ENCODE data around the gene SKAP1. TPM values are rescaled to one million over a fixed set of nuclear protein-coding genes. Genes with fewer than 3 reads are reported as not detected.

Gene SKAP1
- total and polyA plus RNA-seq, 2 experiments from 2014 or later, result 0.36 TPM; not detected in 1

DNA sequence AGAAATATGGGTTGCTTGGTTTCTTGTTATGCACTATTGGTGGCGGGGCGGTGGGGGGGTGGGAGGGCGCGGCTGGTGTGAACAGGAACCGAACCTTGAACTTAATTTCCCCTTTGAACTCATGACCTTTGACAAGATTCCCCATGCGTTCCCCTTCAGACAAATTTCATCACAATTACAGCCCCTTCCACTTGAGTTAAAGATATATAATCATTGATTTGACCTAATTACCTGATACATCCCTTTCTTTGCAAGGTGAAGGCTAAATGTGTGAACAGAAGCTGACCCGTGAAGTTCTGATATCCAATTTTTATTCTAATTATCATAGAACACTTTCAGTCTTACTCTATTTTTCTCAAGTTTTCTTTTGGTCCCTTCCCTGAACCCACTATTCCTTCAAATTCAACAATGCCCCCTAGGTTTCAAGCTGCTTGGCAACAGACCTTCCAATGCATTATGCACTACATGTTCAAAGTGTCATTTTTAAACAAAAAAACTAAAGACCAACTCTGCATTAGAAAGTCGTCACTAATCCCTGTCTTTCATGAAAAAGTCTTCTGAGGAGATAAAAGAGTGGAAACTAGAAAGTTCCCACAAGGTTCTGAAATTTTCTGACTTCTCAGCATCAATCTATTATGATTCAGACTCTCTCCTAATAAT lies 116.8 kb downstream of the SKAP1 start:
- no peaks in the 10 kb centered on the region for H3K9me3 ChIP-seq (ENCODE audit: low read depth)
- H3K27ac ChIP-seq, result no peak overlapping the region
- no peak for DNase-seq (ENCODE audit: low read depth in 1 of 2, low spot score in 1 of 2)
- no peaks in the 10 kb centered on the region for H3K4me1 ChIP-seq (ENCODE audit: low read depth)
- TF ChIP-seq, protein P1, sequence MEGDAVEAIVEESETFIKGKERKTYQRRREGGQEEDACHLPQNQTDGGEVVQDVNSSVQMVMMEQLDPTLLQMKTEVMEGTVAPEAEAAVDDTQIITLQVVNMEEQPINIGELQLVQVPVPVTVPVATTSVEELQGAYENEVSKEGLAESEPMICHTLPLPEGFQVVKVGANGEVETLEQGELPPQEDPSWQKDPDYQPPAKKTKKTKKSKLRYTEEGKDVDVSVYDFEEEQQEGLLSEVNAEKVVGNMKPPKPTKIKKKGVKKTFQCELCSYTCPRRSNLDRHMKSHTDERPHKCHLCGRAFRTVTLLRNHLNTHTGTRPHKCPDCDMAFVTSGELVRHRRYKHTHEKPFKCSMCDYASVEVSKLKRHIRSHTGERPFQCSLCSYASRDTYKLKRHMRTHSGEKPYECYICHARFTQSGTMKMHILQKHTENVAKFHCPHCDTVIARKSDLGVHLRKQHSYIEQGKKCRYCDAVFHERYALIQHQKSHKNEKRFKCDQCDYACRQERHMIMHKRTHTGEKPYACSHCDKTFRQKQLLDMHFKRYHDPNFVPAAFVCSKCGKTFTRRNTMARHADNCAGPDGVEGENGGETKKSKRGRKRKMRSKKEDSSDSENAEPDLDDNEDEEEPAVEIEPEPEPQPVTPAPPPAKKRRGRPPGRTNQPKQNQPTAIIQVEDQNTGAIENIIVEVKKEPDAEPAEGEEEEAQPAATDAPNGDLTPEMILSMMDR (IDR thresholded peaks at IDR 0.05; ENCODE audit: low read depth, low read length), result no peak
- H3K36me3 ChIP-seq, result no peaks in the 10 kb centered on the region
- H3K4me3 ChIP-seq, result no peak overlapping the region
- H3K27me3 ChIP-seq, result peaks cover 100% of the 10 kb centered on the region

DNA sequence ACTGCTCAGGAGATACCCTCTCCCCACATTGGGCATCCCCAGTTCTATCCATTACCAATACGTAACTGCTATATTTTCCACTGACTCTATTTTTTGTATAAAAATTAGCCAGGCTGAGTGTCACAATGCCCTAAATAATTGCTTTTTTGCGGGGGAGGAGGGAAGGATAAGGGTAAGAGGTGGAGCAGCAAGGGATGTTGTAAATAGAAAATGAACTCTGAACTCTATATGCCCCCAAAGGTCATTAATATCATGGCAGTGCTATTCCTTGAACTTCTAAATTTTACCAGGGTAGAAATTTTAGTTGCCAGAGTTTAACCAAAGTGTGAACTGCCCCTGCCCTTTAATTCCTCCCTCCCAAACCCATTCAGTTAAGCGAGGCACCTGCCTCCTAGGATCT lies 118.7 kb downstream of the SKAP1 start:
- no peaks in the 10 kb centered on the region for H3K36me3 ChIP-seq
- H3K4me3 ChIP-seq, result no peak overlapping the region
- peaks cover 97% of the 10 kb centered on the region for H3K27me3 ChIP-seq
- no peak for DNase-seq (ENCODE audit: low read depth in 1 of 2, low spot score in 1 of 2)
- no peak overlapping the region for H3K27ac ChIP-seq
- TF ChIP-seq, protein P1 (IDR thresholded peaks at IDR 0.05; ENCODE audit: low read depth, low read length), result no peak
- H3K4me1 ChIP-seq (ENCODE audit: low read depth), result no peaks in the 10 kb centered on the region
- H3K9me3 ChIP-seq (ENCODE audit: low read depth), result no peaks in the 10 kb centered on the region

DNA sequence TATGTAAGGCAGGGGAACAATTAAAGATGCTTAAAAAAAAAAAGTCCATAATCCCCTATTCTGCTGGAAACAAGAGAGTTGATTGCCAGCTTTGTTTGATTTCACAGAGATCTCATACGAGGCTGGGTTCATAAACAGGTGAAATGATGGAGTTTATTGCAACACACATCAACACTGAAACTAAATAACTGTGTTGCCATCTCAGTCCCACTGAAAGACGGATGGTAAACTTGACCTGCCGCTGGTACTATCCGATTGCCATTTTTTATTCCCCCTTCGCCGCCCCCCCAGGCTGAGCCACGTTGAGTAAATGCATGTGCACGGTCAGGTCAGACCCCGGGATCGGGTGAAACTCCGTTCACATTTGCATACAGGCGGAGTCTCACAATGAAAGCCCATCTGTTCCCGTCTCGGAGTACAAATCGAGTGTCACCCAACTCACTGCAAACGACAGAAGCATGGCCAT lies 119.2 kb downstream of the SKAP1 start:
- H3K9me3 ChIP-seq (ENCODE audit: low read depth), result no peaks in the 10 kb centered on the region
- H3K27ac ChIP-seq, result no peak overlapping the region
- no peaks in the 10 kb centered on the region for H3K4me1 ChIP-seq (ENCODE audit: low read depth)
- TF ChIP-seq, protein P1 (IDR thresholded peaks at IDR 0.05; ENCODE audit: low read depth, low read length), result no peak
- H3K27me3 ChIP-seq, result peaks cover 97% of the 10 kb centered on the region
- H3K36me3 ChIP-seq, result no peaks in the 10 kb centered on the region
- DNase-seq (ENCODE audit: low read depth in 1 of 2, low spot score in 1 of 2), result peak in 1 of 2 donors; percentile 38
- H3K4me3 ChIP-seq, result no peak overlapping the region

DNA sequence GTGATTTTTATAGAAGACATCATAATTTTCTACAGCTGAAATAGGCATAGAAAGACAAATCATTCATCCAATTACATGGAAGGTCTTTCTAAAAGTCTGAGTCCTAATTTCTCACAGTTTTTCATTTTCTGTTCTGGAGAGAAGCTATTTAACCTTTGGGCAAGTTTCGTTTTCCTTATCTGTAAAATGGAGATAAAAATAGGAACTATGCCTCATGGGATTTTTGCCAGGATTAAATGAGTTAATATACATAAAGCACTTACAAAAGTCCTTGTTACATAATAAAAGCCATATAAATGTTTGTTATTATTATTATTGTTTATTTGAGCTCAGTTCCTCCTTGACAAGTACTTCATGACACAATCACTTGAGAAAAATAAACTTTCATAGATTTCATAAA lies 121.4 kb downstream of the SKAP1 start:
- Histone ChIP-seq H3K9me3 (ENCODE audit: low read depth) (no peaks in the 10 kb centered on the region), H3K27me3 (peaks cover 97% of the 10 kb centered on the region), H3K36me3 (no peaks in the 10 kb centered on the region), H3K27ac (no peak overlapping the region), H3K4me1 (ENCODE audit: low read depth) (no peaks in the 10 kb centered on the region), H3K4me3 (no peak overlapping the region)
- TF ChIP-seq, protein P1 (IDR thresholded peaks at IDR 0.05; ENCODE audit: low read depth, low read length), result no peak
- peak in 1 of 2 donors; percentile 32 for DNase-seq (ENCODE audit: low read depth in 1 of 2, low spot score in 1 of 2)

DNA sequence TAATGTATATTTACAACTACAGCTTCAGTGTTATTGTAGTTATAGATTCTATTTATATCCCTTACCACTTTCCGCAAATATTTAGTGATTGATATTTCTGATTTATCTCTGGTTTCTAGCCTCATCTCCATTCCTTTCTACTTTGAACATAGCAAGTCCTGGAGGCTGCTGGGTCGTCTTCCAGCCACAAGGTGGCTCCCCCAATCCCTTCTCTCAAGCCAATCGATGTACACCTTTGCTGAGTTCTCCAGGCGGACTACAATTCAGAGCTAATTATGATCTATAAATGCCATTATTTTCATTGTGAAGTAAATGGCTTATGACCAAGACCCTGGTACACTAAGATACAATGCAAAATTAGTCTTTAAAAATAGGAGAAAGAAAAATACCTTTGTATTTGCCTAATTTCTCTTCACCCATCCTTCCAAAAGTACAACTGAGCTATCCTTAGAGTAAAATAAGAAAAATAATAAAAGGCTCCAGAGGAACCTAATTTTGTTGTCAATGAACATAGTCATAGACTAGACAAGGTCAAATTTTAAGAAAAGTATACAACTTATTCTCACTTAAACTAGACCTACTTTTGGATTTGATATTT lies 122.1 kb downstream of the SKAP1 start:
- TF ChIP-seq, protein P1 (IDR thresholded peaks at IDR 0.05; ENCODE audit: low read depth, low read length), result peak; percentile 95
- Histone ChIP-seq H3K36me3 (no peaks in the 10 kb centered on the region), H3K4me1 (ENCODE audit: low read depth) (no peaks in the 10 kb centered on the region), H3K27ac (no peak overlapping the region), H3K4me3 (no peak overlapping the region), H3K9me3 (ENCODE audit: low read depth) (no peaks in the 10 kb centered on the region), H3K27me3 (peaks cover 97% of the 10 kb centered on the region)
- peak; percentile 68 to 76 for DNase-seq (ENCODE audit: low read depth in 1 of 2, low spot score in 1 of 2)

All from cardiac muscle cell (in vitro differentiated cells and primary cell).